Activated T-helper 17 cell treated with anti-CD3 and anti-CD28 coated beads, Interleukin-2, amount 50 U/mL, for 72 hours (primary cell): Measurements from ENCODE around the gene RAP1GAP2. TPM values are rescaled to one million over a fixed set of nuclear protein-coding genes. Genes with fewer than 3 reads are reported as not detected.
A peak's percentile ranks its signal among the peaks of the same experiment; 100 is the strongest.

Experiments
- ATAC-seq: fragments of 150-1000 bp; cut with Tn5 transposase; replicated peaks from 2 replicates; pipeline ENCODE4 v1.10.0; 2021; ENCODE audit warnings: mild to moderate bottlenecking, moderate library complexity
- H3K27ac Mint-ChIP-seq: one replicate; pipeline ENCODE4 v1.8.0; 2022; ENCODE audit warnings: mixed read lengths
- H3K27me3 Mint-ChIP-seq: one replicate; pipeline ENCODE4 v1.8.0; 2022; ENCODE audit warnings: mixed read lengths
- H3K36me3 Mint-ChIP-seq: one replicate; pipeline ENCODE4 v1.8.0; 2022; ENCODE audit warnings: low read depth, mild to moderate bottlenecking, mixed read lengths
- H3K4me1 Mint-ChIP-seq: one replicate; pipeline ENCODE4 v1.8.0; 2022; ENCODE audit warnings: mixed read lengths
- H3K4me3 Mint-ChIP-seq: one replicate; pipeline ENCODE4 v1.8.0; 2022; ENCODE audit warnings: mild to moderate bottlenecking, mixed read lengths
- H3K9me3 Mint-ChIP-seq: one replicate; pipeline ENCODE4 v1.8.0; 2022; ENCODE audit warnings: mixed read lengths
- total RNA-seq, 2 donors: library from RNA; stranded (reverse); gene quantifications; one replicate each; pipeline ENCODE4 v1.2.3, GENCODE V29; 2022

The RAP1GAP2 gene
- total RNA-seq, 2 donors from 2014 or later: 0.77 to 1.6 TPM

DNA sequence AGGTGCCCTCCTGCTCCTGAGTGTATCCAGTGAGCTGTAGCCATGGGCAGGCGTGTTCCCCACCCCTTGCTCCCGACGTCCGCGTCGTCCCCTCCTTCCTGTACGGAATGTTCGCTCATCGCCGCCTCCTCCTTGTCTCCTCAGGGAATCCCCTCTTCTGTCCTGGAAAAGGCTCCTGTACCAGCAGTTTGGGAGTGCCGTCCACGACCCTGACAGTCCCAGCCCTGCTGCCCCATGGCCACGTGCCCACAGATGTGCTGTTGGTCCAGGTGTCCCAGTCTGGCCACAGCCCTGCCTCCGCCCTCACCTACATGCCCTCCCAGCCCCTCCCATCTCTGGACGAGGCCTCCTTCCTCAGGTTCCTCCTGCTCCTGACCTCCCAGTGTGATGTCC, 237.0 kb downstream of the RAP1GAP2 start:
- peaks cover 21% of the 10 kb centered on the region for H3K36me3 Mint-ChIP-seq
- H3K27ac Mint-ChIP-seq: no peak overlapping the region
- H3K4me3 Mint-ChIP-seq: no peak overlapping the region
- no peaks in the 10 kb centered on the region for H3K27me3 Mint-ChIP-seq
- H3K9me3 Mint-ChIP-seq: no peaks in the 10 kb centered on the region
- ATAC-seq: no peak
- no peaks in the 10 kb centered on the region for H3K4me1 Mint-ChIP-seq

DNA sequence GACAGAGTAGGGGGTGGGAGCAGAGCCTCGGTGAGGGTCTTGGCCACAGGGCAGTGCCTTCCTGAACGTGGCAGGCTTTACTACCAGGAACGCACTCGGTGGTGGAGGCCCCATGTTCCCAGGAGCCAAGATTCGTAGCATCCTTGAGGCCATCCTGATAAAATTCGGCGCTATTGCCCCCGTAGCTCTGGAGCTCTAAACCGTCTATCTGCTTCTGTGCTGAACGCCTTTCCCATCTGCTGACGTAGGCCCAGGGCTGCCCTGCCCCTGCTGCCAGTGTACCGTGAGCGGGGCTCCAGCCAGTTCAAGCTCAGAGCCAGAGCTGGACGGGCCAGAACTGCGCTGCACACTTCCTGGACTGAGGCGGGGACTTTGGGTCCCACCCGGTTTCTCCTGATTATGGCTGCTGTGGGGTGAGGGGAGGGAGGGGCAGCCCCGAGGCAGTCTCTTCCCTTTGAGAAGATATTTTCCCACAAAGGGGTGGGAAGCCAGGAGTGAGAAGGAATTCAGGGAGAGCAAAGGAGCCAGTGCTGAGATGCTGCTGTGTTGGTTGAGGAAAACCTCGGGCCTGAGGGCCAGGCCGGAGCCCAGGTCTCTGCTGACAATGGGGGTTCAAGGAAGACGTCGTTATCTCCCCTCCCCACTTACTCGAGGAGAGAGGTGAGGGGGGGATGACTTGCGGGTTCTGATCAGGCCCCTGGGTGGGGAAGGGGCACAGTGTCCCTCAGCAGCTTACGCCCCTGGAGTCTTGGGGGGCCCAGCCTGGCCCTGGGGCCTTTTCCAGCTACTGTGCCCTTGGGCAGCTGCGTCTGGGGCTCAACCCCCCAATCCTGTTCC, 237.7 kb downstream of the RAP1GAP2 start:
- Mint-ChIP-seq H3K27ac (no peak overlapping the region), H3K27me3 (no peaks in the 10 kb centered on the region), H3K36me3 (peaks cover 13% of the 10 kb centered on the region), H3K4me1 (no peaks in the 10 kb centered on the region), H3K9me3 (no peaks in the 10 kb centered on the region), H3K4me3 (no peak overlapping the region)
- no peak for ATAC-seq

DNA sequence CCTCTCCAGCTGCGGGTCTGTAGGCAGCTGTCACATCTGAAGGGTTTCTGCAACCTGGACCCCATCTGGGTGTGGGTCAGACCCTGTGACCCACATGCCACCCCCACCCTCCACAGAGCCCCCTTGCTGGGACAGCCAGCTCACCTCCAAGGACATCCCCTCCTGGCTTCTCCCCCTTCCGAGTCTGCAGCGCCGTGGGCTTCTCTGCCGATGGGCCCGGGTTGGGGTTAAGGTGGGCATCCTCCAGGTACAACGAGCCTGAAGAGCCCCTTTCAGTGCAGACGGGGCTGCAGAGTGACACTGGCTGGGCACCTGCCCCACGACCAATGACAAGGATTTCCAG, 238.3 kb downstream of the RAP1GAP2 start:
- Mint-ChIP-seq H3K9me3 (no peaks in the 10 kb centered on the region), H3K4me1 (no peaks in the 10 kb centered on the region), H3K4me3 (no peak overlapping the region), H3K27me3 (no peaks in the 10 kb centered on the region), H3K36me3 (peaks cover 8% of the 10 kb centered on the region), H3K27ac (no peak overlapping the region)
- ATAC-seq: no peak

DNA sequence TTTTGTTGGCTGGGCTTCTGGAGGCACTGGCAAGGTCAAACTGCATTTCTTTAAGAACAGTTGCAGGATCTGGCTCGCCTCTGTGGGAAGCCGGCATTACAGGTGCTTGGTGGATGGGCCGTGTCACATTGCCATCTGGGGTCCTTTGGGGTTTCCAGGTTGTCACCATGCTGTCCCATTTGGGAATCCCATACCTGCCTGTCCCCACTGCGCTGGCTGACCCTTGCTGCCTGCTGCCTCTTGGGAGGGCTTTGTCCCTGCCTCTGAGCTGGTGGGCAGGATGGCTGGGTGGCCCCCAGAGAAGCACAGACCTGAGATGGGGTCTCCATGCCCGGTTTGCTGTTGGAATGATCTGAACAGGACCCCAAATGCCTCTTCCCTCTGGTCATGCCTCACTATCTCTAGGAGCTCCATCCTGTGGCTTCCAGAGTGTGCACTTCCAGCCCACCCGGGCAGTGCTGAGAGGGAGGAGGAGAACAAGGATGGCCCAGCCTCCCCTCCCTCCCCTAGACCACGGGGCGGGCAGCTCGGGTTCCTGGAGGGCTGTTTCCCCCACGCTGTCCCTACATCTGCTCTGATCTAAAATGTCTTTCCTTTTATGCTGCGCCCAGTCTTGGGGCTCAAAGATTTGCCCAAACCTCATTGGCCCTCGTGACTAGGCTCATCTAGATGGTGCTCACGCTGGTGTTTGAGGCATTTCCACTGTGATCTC, 239.2 kb downstream of the RAP1GAP2 start:
- no peak overlapping the region for H3K4me3 Mint-ChIP-seq
- no peaks in the 10 kb centered on the region for H3K27me3 Mint-ChIP-seq
- H3K4me1 Mint-ChIP-seq: no peaks in the 10 kb centered on the region
- no peak overlapping the region for H3K27ac Mint-ChIP-seq
- no peaks in the 10 kb centered on the region for H3K9me3 Mint-ChIP-seq
- ATAC-seq: no peak
- peaks cover 5% of the 10 kb centered on the region for H3K36me3 Mint-ChIP-seq

DNA sequence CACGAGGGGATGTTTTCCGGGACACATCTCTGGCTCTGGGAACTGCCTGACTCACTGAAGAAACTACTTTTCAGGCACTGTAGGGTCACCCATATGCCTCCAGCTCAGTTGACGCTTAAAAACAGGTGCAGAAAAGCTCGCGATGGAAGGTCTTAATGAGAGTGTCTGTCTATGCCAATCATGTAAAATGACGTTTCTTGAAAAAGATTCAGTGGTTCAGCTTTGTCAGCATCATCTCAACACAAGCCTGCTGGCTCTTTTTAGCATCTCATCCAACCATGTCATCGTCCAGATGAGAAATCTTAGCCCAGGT, 239.7 kb downstream of the RAP1GAP2 start:
- Mint-ChIP-seq H3K27me3 (no peaks in the 10 kb centered on the region), H3K4me3 (no peak overlapping the region), H3K4me1 (no peaks in the 10 kb centered on the region), H3K9me3 (no peaks in the 10 kb centered on the region), H3K36me3 (peaks cover under 1% of the 10 kb centered on the region), H3K27ac (no peak overlapping the region)
- no peak for ATAC-seq

DNA sequence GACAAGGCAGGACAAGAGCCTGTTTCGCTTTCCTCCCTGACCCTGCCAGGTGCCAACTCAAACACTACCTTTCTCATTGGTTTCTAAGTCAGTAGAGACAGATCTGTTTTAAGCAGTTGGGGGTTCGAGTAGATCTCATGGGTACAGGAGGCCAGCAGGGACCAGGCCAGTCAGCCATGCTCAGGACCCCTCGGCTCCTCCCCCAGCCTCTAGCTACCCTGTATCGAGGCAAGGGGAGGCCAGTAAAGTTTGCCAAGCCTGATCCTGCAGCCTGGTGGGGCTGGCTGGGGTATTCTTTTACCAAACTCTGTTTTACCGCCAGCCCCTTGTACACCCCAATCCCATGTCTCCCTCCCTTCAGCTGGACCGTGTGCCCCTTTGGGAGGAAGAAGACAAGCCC, 240.6 kb downstream of the RAP1GAP2 start:
- ATAC-seq: no peak
- Mint-ChIP-seq H3K36me3 (no peaks in the 10 kb centered on the region), H3K27ac (no peak overlapping the region), H3K4me3 (no peak overlapping the region), H3K9me3 (no peaks in the 10 kb centered on the region), H3K27me3 (no peaks in the 10 kb centered on the region), H3K4me1 (no peaks in the 10 kb centered on the region)

DNA sequence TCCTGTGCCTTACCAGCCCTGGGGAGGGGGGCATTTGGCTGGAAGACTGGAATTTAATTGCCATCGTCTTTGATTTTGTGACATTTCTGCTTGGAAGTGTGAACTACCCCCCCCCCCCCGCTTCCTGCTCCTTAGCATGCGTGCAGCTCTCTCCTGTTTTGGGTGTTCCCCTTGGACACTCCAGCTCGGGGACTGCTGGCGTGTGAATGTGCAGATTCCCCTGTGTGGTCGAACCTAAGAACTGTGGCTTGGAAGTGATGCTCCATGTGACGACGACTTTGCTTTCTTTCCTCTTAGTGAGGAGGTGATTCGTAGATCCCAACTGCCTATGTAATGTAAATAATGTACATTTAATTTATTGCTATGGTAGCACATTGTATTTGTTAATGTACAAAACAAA, 241.0 kb downstream of the RAP1GAP2 start:
- Mint-ChIP-seq H3K9me3 (peaks cover 3% of the 10 kb centered on the region), H3K27me3 (no peaks in the 10 kb centered on the region), H3K36me3 (no peaks in the 10 kb centered on the region), H3K4me1 (no peaks in the 10 kb centered on the region), H3K4me3 (no peak overlapping the region), H3K27ac (no peak overlapping the region)
- no peak for ATAC-seq

DNA sequence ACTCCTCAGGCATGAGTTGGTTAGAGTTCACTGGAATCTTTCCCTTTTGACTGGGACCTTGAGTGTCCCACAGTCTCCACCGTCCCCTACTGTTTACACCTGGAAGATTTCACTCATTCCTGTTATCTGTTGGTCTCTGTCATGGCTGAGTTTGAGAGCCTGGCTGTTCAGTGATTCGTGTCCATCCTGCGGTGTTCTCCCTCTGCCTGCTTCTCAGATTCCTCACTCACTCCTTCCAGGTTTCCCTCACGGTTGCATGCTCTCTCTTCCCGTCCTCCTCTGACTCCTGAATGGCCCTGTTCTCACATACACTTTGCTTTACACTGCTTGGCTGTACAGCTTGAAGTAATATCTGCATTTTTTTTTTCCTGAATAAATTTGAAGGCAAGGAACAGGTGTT, 242.7 kb downstream of the RAP1GAP2 start:
- H3K27me3 Mint-ChIP-seq: no peaks in the 10 kb centered on the region
- H3K4me1 Mint-ChIP-seq: no peaks in the 10 kb centered on the region
- ATAC-seq: no peak
- H3K4me3 Mint-ChIP-seq: no peak overlapping the region
- no peaks in the 10 kb centered on the region for H3K36me3 Mint-ChIP-seq
- H3K9me3 Mint-ChIP-seq: peaks cover 7% of the 10 kb centered on the region
- no peak overlapping the region for H3K27ac Mint-ChIP-seq

DNA sequence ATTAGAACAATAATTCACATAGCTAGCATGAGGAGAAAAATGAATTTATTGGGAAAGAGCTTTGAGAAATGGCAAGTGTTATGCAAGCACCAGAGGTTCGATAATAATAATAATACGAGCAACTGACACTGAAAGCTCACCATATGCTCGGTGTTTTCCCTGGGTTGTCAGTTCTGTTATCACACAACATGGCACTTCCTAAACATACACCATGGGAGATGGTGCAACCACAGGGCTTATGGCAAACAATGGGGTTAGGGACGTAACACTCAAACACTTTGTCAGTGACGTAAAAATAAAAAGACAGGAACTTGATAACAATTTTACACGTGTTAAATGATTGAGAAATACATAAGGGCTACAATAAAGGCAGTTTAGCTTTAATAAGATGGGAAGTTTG, 243.5 kb downstream of the RAP1GAP2 start:
- no peaks in the 10 kb centered on the region for H3K4me1 Mint-ChIP-seq
- H3K4me3 Mint-ChIP-seq: no peak overlapping the region
- H3K27me3 Mint-ChIP-seq: no peaks in the 10 kb centered on the region
- ATAC-seq: peak; percentile 42
- peaks cover 12% of the 10 kb centered on the region for H3K9me3 Mint-ChIP-seq
- no peaks in the 10 kb centered on the region for H3K36me3 Mint-ChIP-seq
- no peak overlapping the region for H3K27ac Mint-ChIP-seq

DNA sequence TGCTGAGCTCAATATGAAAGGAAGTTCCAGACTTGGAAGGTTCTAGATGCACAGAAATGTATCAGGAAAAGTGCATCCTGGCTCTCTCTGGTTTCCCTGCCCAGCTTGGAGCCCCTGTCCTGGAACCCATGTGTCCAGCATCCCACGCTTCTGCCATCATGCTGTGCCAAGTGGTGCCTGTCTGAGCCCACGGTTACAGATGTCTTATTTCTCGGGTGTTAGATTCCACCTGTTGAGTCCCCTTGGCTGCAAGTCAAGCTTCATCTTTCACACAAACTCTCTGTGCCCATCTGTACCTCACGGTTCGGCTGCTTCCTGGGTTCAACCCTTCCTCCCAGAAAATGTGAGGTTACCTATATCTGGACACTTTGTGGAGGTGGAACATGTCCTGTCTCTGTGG, 244.6 kb downstream of the RAP1GAP2 start:
- ATAC-seq: no peak
- Mint-ChIP-seq H3K36me3 (no peaks in the 10 kb centered on the region), H3K27me3 (no peaks in the 10 kb centered on the region), H3K27ac (no peak overlapping the region), H3K9me3 (peaks cover 12% of the 10 kb centered on the region), H3K4me3 (no peak overlapping the region), H3K4me1 (no peaks in the 10 kb centered on the region)

DNA sequence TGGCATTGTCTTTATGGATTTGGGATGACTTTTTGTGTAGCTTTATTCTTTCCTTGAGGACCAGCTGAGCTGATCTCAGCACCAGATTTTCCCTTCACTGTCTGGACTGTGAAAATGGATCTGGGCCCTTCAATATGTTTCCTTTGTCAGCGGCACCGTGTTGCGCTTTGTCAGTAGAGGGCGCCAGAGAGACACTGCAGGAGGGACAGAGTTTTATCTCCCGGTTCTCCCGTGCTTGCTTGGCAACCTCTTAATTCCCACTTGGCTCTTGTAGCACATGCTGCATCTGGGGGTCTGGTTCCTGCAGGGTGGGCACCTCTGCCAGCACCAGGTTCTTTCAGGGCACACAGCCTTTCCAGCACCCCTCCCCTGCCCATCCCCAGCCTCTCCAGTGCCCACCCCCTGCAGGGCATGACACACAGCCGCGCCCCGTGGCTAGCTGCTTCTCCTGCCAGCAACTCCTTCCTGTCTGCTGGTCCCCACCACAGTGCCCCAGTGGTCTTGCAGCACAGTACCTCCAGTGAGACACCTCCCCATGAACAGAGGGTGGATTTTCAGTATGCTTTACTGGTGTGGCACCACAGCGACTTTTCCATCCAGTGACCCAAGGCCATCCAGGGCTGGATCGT, 247.6 kb downstream of the RAP1GAP2 start:
- peaks cover 12% of the 10 kb centered on the region for H3K9me3 Mint-ChIP-seq
- no peaks in the 10 kb centered on the region for H3K36me3 Mint-ChIP-seq
- no peaks in the 10 kb centered on the region for H3K27me3 Mint-ChIP-seq
- H3K4me3 Mint-ChIP-seq: no peak overlapping the region
- H3K4me1 Mint-ChIP-seq: no peaks in the 10 kb centered on the region
- ATAC-seq: no peak
- no peak overlapping the region for H3K27ac Mint-ChIP-seq

DNA sequence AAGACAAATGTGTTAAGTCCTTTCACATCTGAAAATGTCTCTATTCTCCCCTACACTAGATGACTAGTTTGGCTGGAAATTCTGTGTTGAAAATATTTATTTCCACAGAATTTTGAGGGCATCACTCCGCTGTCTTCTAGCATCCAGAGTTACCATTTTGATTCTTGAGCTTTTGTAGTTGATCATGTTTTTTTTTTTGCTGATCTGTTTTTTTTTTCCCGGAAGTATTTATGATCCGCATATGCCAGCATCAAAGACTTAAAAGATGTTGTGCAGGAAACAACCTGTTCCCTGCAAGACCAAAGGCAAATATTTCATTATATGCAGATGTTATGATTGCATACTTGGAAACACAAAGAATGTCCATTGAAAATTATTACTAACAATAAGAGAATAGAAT, 250.5 kb downstream of the RAP1GAP2 start:
- no peak for ATAC-seq
- Mint-ChIP-seq H3K27me3 (no peaks in the 10 kb centered on the region), H3K9me3 (peaks cover 12% of the 10 kb centered on the region), H3K4me3 (no peak overlapping the region), H3K4me1 (no peaks in the 10 kb centered on the region), H3K27ac (no peak overlapping the region), H3K36me3 (no peaks in the 10 kb centered on the region)

DNA sequence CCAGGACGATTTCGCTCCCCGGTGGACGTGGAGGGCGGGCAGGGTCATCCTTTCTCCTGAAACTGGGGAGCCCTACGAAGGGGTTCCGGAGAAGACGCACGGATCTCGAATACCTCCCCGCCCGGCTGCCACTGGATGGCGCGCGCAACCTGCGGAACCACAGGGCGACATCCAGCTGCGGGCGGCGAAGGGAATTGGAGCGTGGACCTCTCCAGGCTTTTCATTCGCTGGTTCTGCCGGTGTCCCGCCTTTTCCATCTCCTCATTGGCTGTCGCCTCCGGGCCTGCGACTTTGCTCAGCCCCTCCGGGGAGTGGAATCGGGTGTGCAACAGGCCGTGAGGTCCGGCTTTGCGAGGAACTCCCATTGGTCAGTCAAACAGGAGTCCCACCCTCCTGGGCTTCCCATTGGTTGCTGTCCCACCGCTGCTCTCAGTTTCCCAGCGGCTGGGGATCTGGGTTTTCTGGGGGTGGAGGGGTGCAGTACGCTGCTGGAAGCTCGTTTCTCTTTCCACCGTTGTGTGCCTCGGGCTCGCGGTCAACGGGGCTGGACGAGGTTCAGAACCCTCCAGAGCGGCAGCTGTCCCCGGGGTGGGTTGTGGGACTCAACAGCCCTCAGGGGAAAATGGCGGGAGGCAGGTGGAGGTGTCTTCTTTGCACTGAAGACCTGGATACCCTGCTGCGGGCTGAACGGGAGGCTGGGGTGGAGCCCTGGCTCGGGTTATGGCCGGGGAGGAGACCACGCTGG, 252.7 kb downstream of the RAP1GAP2 start:
- H3K9me3 Mint-ChIP-seq: peaks cover 5% of the 10 kb centered on the region
- H3K4me3 Mint-ChIP-seq: peak overlapping the region; percentile 91
- H3K27me3 Mint-ChIP-seq: no peaks in the 10 kb centered on the region
- ATAC-seq: peak; percentile 99
- no peaks in the 10 kb centered on the region for H3K36me3 Mint-ChIP-seq
- H3K27ac Mint-ChIP-seq: peak overlapping the region; percentile 87
- H3K4me1 Mint-ChIP-seq: no peaks in the 10 kb centered on the region

DNA sequence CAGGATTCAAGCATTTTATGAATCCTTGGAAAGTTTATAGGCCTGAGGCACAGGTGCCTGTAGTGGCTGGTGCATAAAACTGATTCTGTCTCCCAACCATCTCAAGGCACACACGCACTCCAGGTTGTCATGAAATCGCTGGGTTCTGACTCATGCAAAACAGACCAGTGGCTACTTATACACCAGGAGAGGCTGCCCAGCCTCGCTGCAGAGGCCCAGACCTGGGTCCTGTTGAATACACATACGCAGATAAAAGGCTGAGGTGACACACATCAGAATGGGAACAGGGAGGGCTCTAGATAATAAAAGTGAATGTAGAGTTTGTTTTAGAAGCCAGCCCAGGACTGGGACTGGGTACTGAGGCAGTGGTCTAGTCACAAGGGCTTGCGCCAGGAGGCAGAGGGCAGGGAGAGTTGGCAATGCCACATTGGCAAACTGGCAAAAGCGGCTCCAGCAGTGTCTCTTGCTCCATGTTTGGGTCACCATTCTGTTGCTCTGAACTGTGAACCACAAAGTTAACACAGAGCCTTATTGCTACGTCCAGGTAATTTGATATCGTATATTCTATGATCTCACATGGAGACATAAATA, 253.6 kb downstream of the RAP1GAP2 start:
- no peaks in the 10 kb centered on the region for H3K27me3 Mint-ChIP-seq
- H3K36me3 Mint-ChIP-seq: no peaks in the 10 kb centered on the region
- no peaks in the 10 kb centered on the region for H3K4me1 Mint-ChIP-seq
- peak overlapping the region; percentile 91 for H3K4me3 Mint-ChIP-seq
- no peaks in the 10 kb centered on the region for H3K9me3 Mint-ChIP-seq
- no peak for ATAC-seq
- H3K27ac Mint-ChIP-seq: no peak overlapping the region
